Cardiac muscle cell (in vitro differentiated cells and primary cell): ENCODE data around the gene TTR. TPM values are rescaled to one million over a fixed set of nuclear protein-coding genes. Genes with fewer than 3 reads are reported as not detected.

Experiments
- DNase-seq, 2 donors: peaks; one replicate each; pipeline versions ENCODE4 v3.0.0 to v3.0.0-alpha.2; 2010 to 2017; ENCODE audit warnings: low read depth in 1 of 2, low spot score in 1 of 2
- H3K27ac ChIP-seq: fragments of 200-600 bp; sonication (generic); 2 replicates; pipeline ENCODE4 v1.5.1; 2016
- H3K27me3 ChIP-seq: fragments of 200-600 bp; sonication (generic); 2 replicates; pipeline ENCODE4 v1.6.0; 2016; ENCODE audit warnings: control low read depth
- H3K36me3 ChIP-seq: fragments of 200-600 bp; sonication (generic); 2 replicates; pipeline ENCODE4 v1.5.1; 2016; ENCODE audit warnings: control low read depth
- H3K4me1 ChIP-seq: fragments of 200-600 bp; sonication (generic); 2 replicates; pipeline ENCODE4 v1.8.1; 2017; ENCODE audit warnings: low read depth, mild to moderate bottlenecking, mixed run types
- H3K4me3 ChIP-seq: fragments of 200-600 bp; sonication (generic); 2 replicates; pipeline ENCODE4 v1.5.1; 2016; ENCODE audit warnings: mild to moderate bottlenecking
- H3K9me3 ChIP-seq: fragments of 200-600 bp; sonication (generic); 2 replicates; pipeline ENCODE4 v1.5.1; 2017; ENCODE audit warnings: low read depth, mild to moderate bottlenecking, control low read depth
- CTCF ChIP-seq: IDR thresholded peaks from 2 replicates; pipeline ENCODE4 v1.5.1; 2012; ENCODE audit warnings: low read depth, mild to moderate bottlenecking, low read length
- polyA plus RNA-seq: library from polyadenylated mRNA; unstranded; fragments of >200 nt; fragmentation: Nextera tagmentation; extraction: Ambion mirVana; gene quantifications from 2 replicates; pipeline ENCODE4 v1.2.1, GENCODE V29; 2016
- total RNA-seq: library from RNA; depleted of rRNA; stranded (reverse); fragments of >200 nt; gene quantifications from 2 replicates; pipeline ENCODE4 v1.2.3, GENCODE V29; 2016

The TTR gene
- total and polyA plus RNA-seq, 2 experiments from 2014 or later: 0.98 to 2.7 TPM

- peak in 1 of 2 donors; percentile 43 for DNase-seq
- Histone ChIP-seq H3K27me3 (no peaks in the 10 kb centered on the region), H3K27ac (no peak overlapping the region), H3K36me3 (no peaks in the 10 kb centered on the region), H3K9me3 (no peaks in the 10 kb centered on the region), H3K4me3 (no peak overlapping the region), H3K4me1 (peaks cover 6% of the 10 kb centered on the region)
- TF ChIP-seq CTCF: no peak
Observed at GRCh38 chr18:31587529-31587928, 4.1 kb upstream of the TTR start.

- Histone ChIP-seq H3K27me3 (no peaks in the 10 kb centered on the region), H3K4me1 (peaks cover 6% of the 10 kb centered on the region), H3K36me3 (no peaks in the 10 kb centered on the region), H3K27ac (no peak overlapping the region), H3K4me3 (no peak overlapping the region), H3K9me3 (no peaks in the 10 kb centered on the region)
- no peak for DNase-seq
- TF ChIP-seq CTCF: no peak
Observed at GRCh38 chr18:31590570-31590969, 1.1 kb upstream of the TTR start.

- DNase-seq: no peak
- H3K4me3 ChIP-seq: no peak overlapping the region
- no peaks in the 10 kb centered on the region for H3K27me3 ChIP-seq
- no peak overlapping the region for H3K27ac ChIP-seq
- H3K4me1 ChIP-seq: peaks cover 6% of the 10 kb centered on the region
- no peaks in the 10 kb centered on the region for H3K36me3 ChIP-seq
- H3K9me3 ChIP-seq: no peaks in the 10 kb centered on the region
- no peak for TF ChIP-seq CTCF
Observed at GRCh38 chr18:31591113-31591512, 564 bp upstream of the TTR start.

GRCh38 chr18:31592506-31593157 is 955 bp downstream of the TTR start:
- H3K4me3 ChIP-seq: no peak overlapping the region
- H3K27me3 ChIP-seq: no peaks in the 10 kb centered on the region
- H3K4me1 ChIP-seq: peaks cover 1% of the 10 kb centered on the region
- H3K9me3 ChIP-seq: no peaks in the 10 kb centered on the region
- no peaks in the 10 kb centered on the region for H3K36me3 ChIP-seq
- DNase-seq: no peak
- no peak overlapping the region for H3K27ac ChIP-seq
- no peak for TF ChIP-seq CTCF

- H3K27me3 ChIP-seq: no peaks in the 10 kb centered on the region
- H3K27ac ChIP-seq: no peak overlapping the region
- DNase-seq: no peak
- TF ChIP-seq CTCF: no peak
- no peaks in the 10 kb centered on the region for H3K9me3 ChIP-seq
- H3K4me1 ChIP-seq: no peaks in the 10 kb centered on the region
- H3K4me3 ChIP-seq: no peak overlapping the region
- no peaks in the 10 kb centered on the region for H3K36me3 ChIP-seq
Observed at GRCh38 chr18:31595121-31595771, 3.6 kb downstream of the TTR start.
